ENCODE measurements around the gene PID1. TPM values are rescaled to one million over a fixed set of nuclear protein-coding genes. Genes with fewer than 3 reads are reported as not detected.

PID1 gene
- total and polyA plus RNA-seq, 11 donors, result 2.1 to 17.7 (median 7.1) TPM

DNA sequence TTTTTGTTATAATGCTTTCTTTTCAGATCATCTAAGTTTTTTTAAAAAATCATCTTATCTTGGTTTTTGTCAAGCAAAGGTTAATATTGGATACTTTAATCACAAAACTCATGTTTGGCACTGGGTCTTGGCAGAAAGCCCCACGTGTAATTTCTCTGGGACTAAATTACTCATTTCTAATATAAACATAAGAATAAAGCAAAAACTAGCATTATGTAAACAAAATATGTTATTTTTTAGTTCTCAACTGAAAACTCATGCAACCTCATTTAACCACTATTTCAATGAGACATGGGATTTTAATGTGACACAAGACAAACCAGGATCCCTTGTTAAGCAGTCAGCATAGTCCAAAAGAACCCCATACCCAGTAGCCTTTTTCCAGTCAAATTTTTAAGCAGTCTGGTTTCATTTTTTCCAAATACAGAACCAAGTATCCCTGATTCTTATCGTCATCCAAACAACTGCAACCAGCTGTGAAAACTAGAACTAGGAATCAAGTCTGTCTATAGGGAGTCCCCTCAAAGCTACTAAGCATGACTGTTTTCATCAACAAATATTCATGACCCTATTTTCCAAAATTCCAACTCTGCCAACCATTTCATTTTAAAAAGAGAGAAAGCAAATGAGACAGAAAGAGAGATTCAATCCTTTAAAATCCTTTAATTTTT lies 27.1 kb downstream of the PID1 start:
- no peak for DNase-seq
- no peak overlapping the region for H3K4me3 ChIP-seq
- H3K36me3 ChIP-seq, result no peaks in the 10 kb centered on the region
- H3K27ac ChIP-seq, result peak overlapping the region in 5 of 12 donors; percentile 12 to 50 (median 26)
- peaks cover 0 to 42% (median 22%) of the 10 kb centered on the region in 12 donors for H3K9me3 ChIP-seq
- H3K4me1 ChIP-seq, result peaks cover 0 to 34% (median 0%) of the 10 kb centered on the region in 12 donors
- peak in 3 of 4 donors; percentile 18 to 85 (median 64) for ATAC-seq
- TF ChIP-seq, protein P1, sequence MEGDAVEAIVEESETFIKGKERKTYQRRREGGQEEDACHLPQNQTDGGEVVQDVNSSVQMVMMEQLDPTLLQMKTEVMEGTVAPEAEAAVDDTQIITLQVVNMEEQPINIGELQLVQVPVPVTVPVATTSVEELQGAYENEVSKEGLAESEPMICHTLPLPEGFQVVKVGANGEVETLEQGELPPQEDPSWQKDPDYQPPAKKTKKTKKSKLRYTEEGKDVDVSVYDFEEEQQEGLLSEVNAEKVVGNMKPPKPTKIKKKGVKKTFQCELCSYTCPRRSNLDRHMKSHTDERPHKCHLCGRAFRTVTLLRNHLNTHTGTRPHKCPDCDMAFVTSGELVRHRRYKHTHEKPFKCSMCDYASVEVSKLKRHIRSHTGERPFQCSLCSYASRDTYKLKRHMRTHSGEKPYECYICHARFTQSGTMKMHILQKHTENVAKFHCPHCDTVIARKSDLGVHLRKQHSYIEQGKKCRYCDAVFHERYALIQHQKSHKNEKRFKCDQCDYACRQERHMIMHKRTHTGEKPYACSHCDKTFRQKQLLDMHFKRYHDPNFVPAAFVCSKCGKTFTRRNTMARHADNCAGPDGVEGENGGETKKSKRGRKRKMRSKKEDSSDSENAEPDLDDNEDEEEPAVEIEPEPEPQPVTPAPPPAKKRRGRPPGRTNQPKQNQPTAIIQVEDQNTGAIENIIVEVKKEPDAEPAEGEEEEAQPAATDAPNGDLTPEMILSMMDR (IDR thresholded peaks at IDR 0.05), result no peak
- no peak for TF ChIP-seq POLR2A (IDR thresholded peaks at IDR 0.05)
- WGBS, 4 donors, result 50 to 57% (median 56%) methylated on average over 2 of the region's 2 CpGs
- intact Hi-C loops (cut with DNase I), result no loop called here
- H3K27me3 ChIP-seq, result no peaks in the 10 kb centered on the region

GRCh38 chr2:229240984-229241491 lies 30.0 kb downstream of the PID1 start:
- Histone ChIP-seq H3K9me3 (peaks cover 0 to 43% (median 22%) of the 10 kb centered on the region in 12 donors), H3K27ac (no peak overlapping the region), H3K36me3 (no peaks in the 10 kb centered on the region), H3K4me3 (no peak overlapping the region), H3K27me3 (no peaks in the 10 kb centered on the region), H3K4me1 (peaks cover 0 to 10% (median 0%) of the 10 kb centered on the region in 12 donors)
- DNase-seq (no peak), ATAC-seq (no peak)
- TF ChIP-seq, protein P1 (IDR thresholded peaks at IDR 0.05), result no peak
- TF ChIP-seq POLR2A (IDR thresholded peaks at IDR 0.05), result no peak
- intact Hi-C loops (cut with DNase I), result no loop called here

DNA sequence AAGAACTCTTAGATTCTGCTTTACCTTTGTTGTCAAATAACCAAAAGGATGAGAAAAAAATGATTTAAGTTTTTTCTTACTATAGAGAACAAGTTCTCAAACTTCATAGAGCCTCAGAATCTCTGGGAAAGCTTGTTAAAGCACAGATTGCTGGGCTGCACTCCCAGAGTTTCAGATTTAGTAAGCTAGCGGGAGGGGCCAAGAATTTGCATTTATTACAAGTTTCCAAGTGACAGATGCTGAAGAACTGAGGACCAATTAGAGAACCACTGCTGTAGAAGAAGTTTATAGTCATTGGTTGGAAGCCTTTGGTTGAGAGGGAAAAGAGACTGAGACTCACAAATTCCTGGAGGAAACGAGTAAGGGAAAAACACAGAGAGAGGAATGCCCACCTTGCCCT lies 32.1 kb downstream of the PID1 start:
- H3K27me3 ChIP-seq, result no peaks in the 10 kb centered on the region
- H3K4me1 ChIP-seq, result no peaks in the 10 kb centered on the region
- DNase-seq, result no peak
- TF ChIP-seq POLR2A (IDR thresholded peaks at IDR 0.05), result no peak
- TF ChIP-seq, protein P1 (IDR thresholded peaks at IDR 0.05), result no peak
- intact Hi-C loops (cut with DNase I), result no loop called here
- no peak overlapping the region for H3K27ac ChIP-seq
- H3K36me3 ChIP-seq, result no peaks in the 10 kb centered on the region
- WGBS, 4 donors, result 33 to 56% (median 47%) methylated on average over 2 of the region's 2 CpGs
- peaks cover 0 to 43% (median 22%) of the 10 kb centered on the region in 12 donors for H3K9me3 ChIP-seq
- no peak for ATAC-seq
- H3K4me3 ChIP-seq, result no peak overlapping the region

- Histone ChIP-seq H3K27me3 (no peaks in the 10 kb centered on the region), H3K27ac (no peak overlapping the region), H3K4me3 (no peak overlapping the region), H3K4me1 (no peaks in the 10 kb centered on the region), H3K36me3 (no peaks in the 10 kb centered on the region), H3K9me3 (peaks cover 0 to 35% (median 22%) of the 10 kb centered on the region in 12 donors)
- ATAC-seq, result no peak
- DNase-seq, result no peak
- WGBS, 4 donors, result 34 to 35% (median 35%) methylated on average over 2 of the region's 2 CpGs
- intact Hi-C loops (cut with DNase I), result no loop called here
- no peak for TF ChIP-seq POLR2A (IDR thresholded peaks at IDR 0.05)
- TF ChIP-seq, protein P1 (IDR thresholded peaks at IDR 0.05), result no peak
Observed at GRCh38 chr2:229237270-229237669, 33.8 kb downstream of the PID1 start.
